Thoracic aorta (tissue), 2 donors: ENCODE measurements around the gene CYB5R3. TPM values are rescaled to one million over a fixed set of nuclear protein-coding genes. Genes with fewer than 3 reads are reported as not detected.
A peak's percentile ranks its signal among the peaks of the same experiment; 100 is the strongest.

Experiments
- ATAC-seq: fragments of 150-250 bp; one replicate; pipeline ENCODE4 v1.8.0; 2017; ENCODE audit warnings: low read depth; ENCODE audit not compliant: insufficient number of reproducible peaks, low FRiP score
- DNase-seq: peaks from one replicate; pipeline ENCODE4 v3.0.0-alpha.2; 2020; ENCODE audit warnings: low spot score
- H3K27ac ChIP-seq, 2 donors: fragments of 200-600 bp; sonication (generic); 1 replicate in 1 of 2; 2 replicates in 1 of 2; pipeline ENCODE4 v1.5.1; 2016; ENCODE audit warnings: mild to moderate bottlenecking in 2 of 2, moderate library complexity in 2 of 2
- H3K27me3 ChIP-seq: fragments of 200-600 bp; sonication (generic); replicated peaks from 2 replicates; pipeline ENCODE4 v1.6.0; 2016; ENCODE audit warnings: mild to moderate bottlenecking; ENCODE audit not compliant: insufficient read depth
- H3K36me3 ChIP-seq: fragments of 200-600 bp; sonication (generic); one replicate; pipeline ENCODE4 v1.5.1; 2016
- H3K4me1 ChIP-seq, 2 donors: fragments of 200-600 bp; sonication (generic); 1 replicate in 1 of 2; 2 replicates in 1 of 2; pipeline versions ENCODE4 v1.5.1 to v1.6.0; 2016; ENCODE audit warnings: low read depth in 2 of 2, mild to moderate bottlenecking in 1 of 2; ENCODE audit not compliant: control insufficient read depth in 1 of 2
- H3K4me3 ChIP-seq: fragments of 200-600 bp; sonication (generic); 2 replicates; pipeline ENCODE4 v1.5.1; 2016; ENCODE audit warnings: mild to moderate bottlenecking
- H3K9me3 ChIP-seq: fragments of 200-600 bp; sonication (generic); 2 replicates; pipeline ENCODE4 v1.5.1; 2016
- CTCF ChIP-seq: fragments of 200-600 bp; sonication (generic); IDR thresholded peaks from one replicate; pipeline ENCODE4 v1.5.1; 2019; ENCODE audit warnings: antibody characterized with exemption
- total RNA-seq, 2 donors: library from RNA; depleted of rRNA; stranded (reverse); fragments of >200 nt; gene quantifications; one replicate each; pipeline versions ENCODE4 v1.1.0 to v1.2.3, GENCODE V29; 2016

Gene CYB5R3
- total RNA-seq, 2 donors from 2014 or later, result 209 to 606 TPM

GRCh38 chr22:42664976-42665831, 16.0 kb upstream of the CYB5R3 start:
- Histone ChIP-seq H3K27me3 (no peaks in the 10 kb centered on the region), H3K27ac (no peak overlapping the region), H3K4me1 (peaks cover 3 to 13% of the 10 kb centered on the region in 2 donors), H3K9me3 (no peaks in the 10 kb centered on the region), H3K36me3 (no peaks in the 10 kb centered on the region), H3K4me3 (no peak overlapping the region)
- no peak for TF ChIP-seq CTCF
- ATAC-seq (no peak), DNase-seq (no peak)

- no peaks in the 10 kb centered on the region for H3K9me3 ChIP-seq
- TF ChIP-seq CTCF, result peak; percentile 86
- ATAC-seq (no peak), DNase-seq (no peak)
- no peaks in the 10 kb centered on the region for H3K36me3 ChIP-seq
- H3K27me3 ChIP-seq, result no peaks in the 10 kb centered on the region
- H3K27ac ChIP-seq, result no peak overlapping the region
- H3K4me1 ChIP-seq, result peaks cover 3 to 7% of the 10 kb centered on the region in 2 donors
- peak overlapping the region; percentile 83 for H3K4me3 ChIP-seq
Measured at GRCh38 chr22:42661985-42662831, 13.0 kb upstream of the CYB5R3 start.

- no peak overlapping the region for H3K27ac ChIP-seq
- DNase-seq, result no peak
- H3K4me1 ChIP-seq, result no peaks in the 10 kb centered on the region
- no peaks in the 10 kb centered on the region for H3K9me3 ChIP-seq
- H3K27me3 ChIP-seq, result no peaks in the 10 kb centered on the region
- no peaks in the 10 kb centered on the region for H3K36me3 ChIP-seq
- no peak for ATAC-seq
- TF ChIP-seq CTCF, result no peak
- no peak overlapping the region for H3K4me3 ChIP-seq
Measured at GRCh38 chr22:42656578-42656977, 7.4 kb upstream of the CYB5R3 start.

- ATAC-seq, result no peak
Measured at GRCh38 chr22:42655693-42656092, 6.5 kb upstream of the CYB5R3 start.

More at GRCh38 chr22:42655693-42656092, 6.5 kb upstream of the CYB5R3 start:
- Histone ChIP-seq H3K4me3 (no peak overlapping the region), H3K27ac (no peak overlapping the region), H3K4me1 (no peaks in the 10 kb centered on the region), H3K27me3 (no peaks in the 10 kb centered on the region), H3K9me3 (no peaks in the 10 kb centered on the region), H3K36me3 (no peaks in the 10 kb centered on the region)
- no peak for DNase-seq
- TF ChIP-seq CTCF, result no peak
